ENCODE data around the gene TRAPPC14. TPM values are rescaled to one million over a fixed set of nuclear protein-coding genes. Genes with fewer than 3 reads are reported as not detected.

Gene TRAPPC14, protein sequence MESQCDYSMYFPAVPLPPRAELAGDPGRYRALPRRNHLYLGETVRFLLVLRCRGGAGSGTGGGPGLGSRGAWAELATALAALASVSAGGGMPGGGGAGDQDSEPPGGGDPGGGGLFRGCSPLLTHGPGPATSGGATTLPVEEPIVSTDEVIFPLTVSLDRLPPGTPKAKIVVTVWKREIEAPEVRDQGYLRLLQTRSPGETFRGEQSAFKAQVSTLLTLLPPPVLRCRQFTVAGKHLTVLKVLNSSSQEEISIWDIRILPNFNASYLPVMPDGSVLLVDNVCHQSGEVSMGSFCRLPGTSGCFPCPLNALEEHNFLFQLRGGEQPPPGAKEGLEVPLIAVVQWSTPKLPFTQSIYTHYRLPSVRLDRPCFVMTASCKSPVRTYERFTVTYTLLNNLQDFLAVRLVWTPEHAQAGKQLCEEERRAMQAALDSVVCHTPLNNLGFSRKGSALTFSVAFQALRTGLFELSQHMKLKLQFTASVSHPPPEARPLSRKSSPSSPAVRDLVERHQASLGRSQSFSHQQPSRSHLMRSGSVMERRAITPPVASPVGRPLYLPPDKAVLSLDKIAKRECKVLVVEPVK
- total RNA-seq = 19.7 TPM

DNA sequence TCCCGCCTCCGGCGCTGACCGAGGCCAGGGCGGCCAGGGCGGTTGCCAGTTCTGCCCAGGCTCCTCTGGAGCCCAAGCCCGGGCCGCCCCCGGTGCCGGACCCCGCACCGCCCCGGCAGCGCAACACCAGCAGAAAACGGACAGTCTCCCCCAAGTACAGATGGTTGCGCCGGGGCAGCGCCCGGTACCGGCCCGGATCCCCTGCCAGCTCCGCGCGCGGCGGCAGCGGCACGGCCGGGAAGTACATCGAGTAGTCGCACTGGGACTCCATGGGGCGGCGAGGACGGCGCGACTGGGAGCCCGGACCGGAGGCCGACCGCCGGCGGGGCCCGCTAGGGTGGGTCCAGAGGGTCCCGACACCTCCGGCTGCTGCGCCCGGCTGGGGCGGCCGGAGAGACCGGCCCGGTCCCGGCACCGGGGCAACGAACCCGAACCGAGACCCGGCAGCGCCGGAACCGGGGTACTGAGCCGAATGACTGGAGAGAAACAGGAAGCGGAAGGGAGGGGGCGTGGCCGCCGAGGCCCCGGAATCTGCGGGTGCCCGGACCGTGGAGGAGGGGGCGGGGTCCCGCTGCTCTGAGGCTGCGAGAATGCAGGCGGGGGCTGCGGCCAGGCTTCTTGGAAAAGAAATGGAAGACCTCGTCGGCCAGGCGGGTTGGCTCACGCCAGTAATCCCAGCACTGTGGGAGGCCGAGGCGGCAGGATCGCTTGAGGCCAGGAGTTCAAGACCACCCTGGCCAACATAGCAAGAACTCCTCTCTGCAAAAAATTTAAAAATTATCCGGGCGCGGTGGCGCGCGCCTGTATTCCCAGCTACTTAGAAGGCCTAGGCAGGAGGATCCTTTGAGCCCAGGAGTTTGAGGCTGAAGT is at the start of gene TRAPPC14:
Gene TRAPPC14 (minus strand): TSS at position 495 of the 870 bp plus-strand sequence. CDS start 224 bp downstream, at position 271.

DNA sequence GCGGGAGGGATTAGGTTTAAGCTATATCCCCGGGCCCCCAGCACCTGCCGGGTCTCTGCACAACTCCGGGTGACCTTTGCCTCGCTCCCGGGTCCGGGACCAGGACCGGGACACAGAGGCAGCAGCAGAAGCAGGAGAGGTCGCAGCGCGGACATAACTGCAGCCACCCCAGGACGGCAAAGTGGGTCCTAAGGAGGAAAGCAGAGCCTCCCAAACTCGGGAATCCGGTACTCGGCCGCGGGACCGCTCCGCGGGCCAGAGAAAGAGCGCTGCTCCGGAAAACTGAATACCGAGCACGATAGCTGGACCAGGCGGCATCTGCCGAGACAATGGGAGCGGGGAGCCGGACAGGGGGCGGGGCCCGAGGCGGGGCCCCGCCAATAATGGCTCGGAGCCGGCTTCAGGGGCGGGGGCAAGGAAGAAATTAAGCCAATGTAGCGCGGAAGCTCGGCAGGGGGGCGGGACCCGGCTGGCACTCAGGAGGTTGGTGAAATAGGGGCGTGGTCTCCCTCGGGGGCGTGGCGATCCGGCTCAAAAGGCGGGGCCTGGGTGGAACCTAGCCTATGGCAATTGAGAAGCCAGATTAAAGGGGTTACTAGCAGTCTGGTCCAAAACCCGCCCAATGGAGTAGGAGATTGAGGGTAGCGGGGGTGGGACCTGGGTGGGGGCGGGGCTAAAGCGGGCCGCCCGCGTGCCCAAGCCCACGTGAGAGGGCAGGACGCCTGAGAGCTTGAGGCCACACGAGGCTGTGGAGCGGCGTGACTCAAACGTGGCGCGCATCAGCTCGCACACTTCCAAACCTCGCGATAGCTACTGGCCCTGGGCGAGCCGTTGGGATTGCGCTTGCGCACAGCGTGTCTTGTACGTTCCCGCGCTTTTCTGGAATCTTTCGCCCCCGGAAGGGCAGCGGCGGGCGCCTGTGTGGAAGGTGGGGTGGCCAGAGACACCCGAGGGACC is 18.8 kb upstream of the TRAPPC14 start, which contains the start of the genes GPC2 and STAG3:
Gene GPC2 (minus strand): TSS at position 337 of the 957 bp plus-strand sequence. CDS start 182 bp downstream, at position 155.
Gene STAG3 (plus strand): TSS at position 874 of the 957 bp plus-strand sequence. CDS start 2,639 bp downstream, outside the sequence.

DNA sequence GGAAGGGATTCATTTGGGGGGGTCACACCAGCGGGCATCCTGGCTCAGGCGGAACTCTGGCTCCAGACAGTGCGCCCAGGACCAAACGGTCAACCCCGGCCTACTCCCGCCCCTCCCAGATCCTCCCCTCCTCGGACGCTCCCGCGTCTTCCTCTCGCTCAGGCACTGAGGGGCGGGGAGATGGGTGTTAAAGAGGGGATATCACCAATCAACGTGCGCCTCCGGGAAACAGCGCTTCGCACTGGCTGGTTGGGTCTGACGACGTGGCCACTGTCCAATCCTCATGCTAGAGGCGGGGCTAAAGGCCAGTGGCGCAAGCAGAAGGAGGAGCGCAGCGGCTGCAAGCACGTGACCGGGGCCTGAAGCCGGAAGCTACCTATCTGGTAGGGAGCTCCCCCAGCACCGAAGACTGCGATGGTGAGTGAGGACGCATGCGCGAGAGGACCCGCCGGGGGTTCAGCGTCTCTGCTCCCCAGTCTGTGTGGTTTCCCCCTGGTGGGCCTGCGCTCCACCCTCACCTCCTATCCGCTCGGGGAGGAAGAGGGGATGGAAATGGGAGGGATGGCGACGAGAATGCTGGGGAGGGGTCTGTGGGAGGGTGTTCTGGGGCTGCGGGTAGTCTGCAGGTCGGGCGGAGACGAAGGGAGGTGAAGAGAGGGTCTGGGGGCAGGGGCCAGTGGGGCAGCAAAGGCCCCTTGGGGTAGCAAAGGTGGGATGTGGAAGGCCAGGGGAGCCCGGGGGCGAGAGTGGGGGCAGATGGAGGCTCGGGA is 9.8 kb downstream of the TRAPPC14 start, which contains the start of gene LAMTOR4:
Gene LAMTOR4 (plus strand): TSS at position 360 of the 770 bp plus-strand sequence. CDS start 55 bp downstream, at position 415.

DNA sequence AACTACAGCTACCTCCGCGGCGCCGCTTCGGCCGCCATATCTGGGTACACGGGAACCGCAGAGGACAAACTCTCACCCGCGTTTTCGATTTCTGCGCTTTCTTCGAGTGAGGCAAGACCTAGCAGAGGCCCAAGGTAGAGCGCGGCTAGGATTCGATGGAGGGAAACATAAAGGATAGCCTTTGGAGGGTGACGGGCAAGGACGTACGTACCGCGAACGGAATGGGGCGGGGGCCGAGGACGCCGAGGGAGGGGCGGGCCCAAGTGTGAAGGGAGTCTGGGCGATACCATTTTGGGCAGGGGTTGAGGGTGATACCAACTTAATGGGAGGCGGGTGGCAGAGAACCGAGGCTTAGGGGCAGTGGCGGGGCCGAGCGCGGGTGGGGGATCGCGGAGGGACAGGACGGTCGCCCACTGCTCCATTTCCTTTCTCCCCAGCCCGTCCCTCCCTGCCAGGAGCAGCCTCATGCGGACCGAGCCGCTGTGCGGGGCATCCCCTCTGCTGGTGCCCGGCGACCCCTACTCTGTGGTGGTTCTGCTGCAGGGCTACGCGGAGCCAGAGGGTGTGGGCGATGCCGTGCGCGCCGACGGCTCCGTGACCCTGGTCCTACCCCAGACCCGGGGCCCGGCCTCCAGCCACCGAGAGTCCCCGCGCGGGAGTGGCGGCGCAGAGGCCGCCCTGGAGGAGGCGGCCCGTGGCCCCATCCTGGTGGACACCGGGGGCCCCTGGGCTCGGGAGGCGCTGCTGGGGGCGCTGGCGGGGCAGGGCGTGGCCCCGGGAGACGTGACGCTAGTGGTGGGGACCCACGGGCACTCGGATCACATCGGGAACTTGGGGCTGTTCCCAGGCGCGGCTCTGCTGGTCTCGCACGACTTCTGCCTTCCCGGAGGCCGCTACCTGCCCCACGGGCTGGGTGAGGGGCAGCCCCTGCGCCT is 31.3 kb downstream of the TRAPPC14 start, which contains the start of gene MBLAC1:
Gene MBLAC1 (plus strand): TSS at position 37 of the 935 bp plus-strand sequence. CDS start 429 bp downstream, at position 466.

DNA sequence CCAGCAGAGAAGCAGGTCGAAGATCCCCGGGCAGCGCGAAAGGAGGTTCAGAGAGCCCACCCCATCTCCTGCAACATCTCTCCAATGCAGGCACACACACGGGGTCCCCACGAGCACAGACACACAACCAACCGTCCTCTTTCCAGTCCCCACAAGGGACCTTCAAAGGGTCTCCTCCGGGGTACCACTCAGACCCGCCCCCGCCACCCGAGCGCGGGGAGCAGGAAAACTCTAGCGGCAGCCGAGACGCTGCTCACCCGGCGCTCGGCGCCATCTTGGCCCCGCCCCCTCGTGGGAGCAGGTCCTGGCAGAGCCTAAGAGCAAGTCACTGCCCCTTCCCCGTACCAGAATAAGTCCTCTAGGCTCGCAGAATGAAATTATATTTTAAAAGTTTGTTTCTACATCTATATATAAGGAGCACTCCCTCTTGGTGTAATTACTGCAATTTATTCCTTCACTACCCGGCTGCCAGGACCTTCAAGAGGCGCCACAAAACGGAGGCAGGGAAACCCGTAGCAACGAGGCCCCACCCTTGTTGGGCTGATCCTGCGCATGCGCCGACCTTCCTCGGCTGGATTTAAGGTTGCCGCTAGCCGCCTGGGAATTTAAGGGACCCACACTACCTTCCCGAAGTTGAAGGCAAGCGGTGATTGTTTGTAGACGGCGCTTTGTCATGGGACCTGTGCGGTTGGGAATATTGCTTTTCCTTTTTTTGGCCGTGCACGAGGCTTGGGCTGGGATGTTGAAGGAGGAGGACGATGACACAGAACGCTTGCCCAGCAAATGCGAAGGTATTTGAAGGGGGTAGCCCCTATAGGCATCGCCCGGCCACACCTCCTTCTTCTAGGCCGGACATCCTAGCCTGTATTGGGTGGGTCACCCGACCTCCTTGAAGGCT is 39.2 kb downstream of the TRAPPC14 start, which contains the start of the genes CNPY4 and TAF6:
Gene CNPY4 (plus strand): TSS at position 563 of the 898 bp plus-strand sequence. CDS start 111 bp downstream, at position 674.
Gene TAF6 (minus strand): TSS at position 287 of the 898 bp plus-strand sequence. CDS start 5,149 bp downstream, outside the sequence.

Other genes with a start within 250 kb of the TRAPPC14 start
- gene TRIM4, start 239.2 kb downstream of the TRAPPC14 start, total RNA-seq = 20.7 TPM
- not detected for gene GJC3, start 229.1 kb downstream of the TRAPPC14 start, total RNA-seq
- not detected for gene AZGP1, start 182.7 kb downstream of the TRAPPC14 start, total RNA-seq
- 87.0 TPM for gene ZKSCAN1, start 143.1 kb downstream of the TRAPPC14 start, total RNA-seq
- 21.3 TPM for gene ZSCAN21, start 108.9 kb downstream of the TRAPPC14 start, total RNA-seq
- 72.9 TPM for gene ZNF3, start 77.0 kb downstream of the TRAPPC14 start, total RNA-seq
- gene COPS6, start 69.8 kb downstream of the TRAPPC14 start, total RNA-seq = 35.7 TPM
- gene MCM7, start 57.3 kb downstream of the TRAPPC14 start, total RNA-seq = 76.1 TPM
- 29.7 TPM for gene AP4M1, start 57.1 kb downstream of the TRAPPC14 start, total RNA-seq
- gene TAF6, start 39.4 kb downstream of the TRAPPC14 start, total RNA-seq = 27.9 TPM
- 22.5 TPM for gene CNPY4, start 39.1 kb downstream of the TRAPPC14 start, total RNA-seq
- gene MBLAC1, start 31.8 kb downstream of the TRAPPC14 start, total RNA-seq = 8.1 TPM
- 31.0 TPM for gene LAMTOR4, start 9.8 kb downstream of the TRAPPC14 start, total RNA-seq
- gene GAL3ST4, start 9.9 kb upstream of the TRAPPC14 start, total RNA-seq = 7.2 TPM
- gene GPC2, start 18.7 kb upstream of the TRAPPC14 start, total RNA-seq = 67.3 TPM
- gene STAG3, start 19.2 kb upstream of the TRAPPC14 start, total RNA-seq = 1.3 TPM
- gene PVRIG, start 61.2 kb upstream of the TRAPPC14 start, total RNA-seq = not detected
- gene SPDYE3, start 149.0 kb upstream of the TRAPPC14 start, total RNA-seq = not detected
- 35.4 TPM for gene PILRB, start 199.4 kb upstream of the TRAPPC14 start, total RNA-seq
- gene PILRA, start 214.8 kb upstream of the TRAPPC14 start, total RNA-seq = 3.8 TPM